GM20000 (cell line): ENCODE data around the gene SYNRG.

Experiments used
- DNase-seq: peaks from one replicate; pipeline ENCODE4 v3.0.0; 2012; ENCODE audit warnings: low spot score
- CTCF ChIP-seq: IDR thresholded peaks from 2 replicates; pipeline ENCODE4 v1.5.1; 2012; ENCODE audit warnings: mild to moderate bottlenecking, control low read depth; ENCODE audit errors: extremely low read depth, missing control alignments

The SYNRG gene

GRCh38 chr17:37568350-37569053, 40.7 kb downstream of the SYNRG start:
- no peak for DNase-seq
- no peak for TF ChIP-seq CTCF

GRCh38 chr17:37567538-37567937, 41.7 kb downstream of the SYNRG start:
- TF ChIP-seq CTCF, result no peak
- no peak for DNase-seq

- DNase-seq, result no peak
- TF ChIP-seq CTCF, result no peak
Observed at GRCh38 chr17:37567137-37567536, 42.1 kb downstream of the SYNRG start.

- no peak for DNase-seq
- no peak for TF ChIP-seq CTCF
Observed at GRCh38 chr17:37564252-37564651, 45.0 kb downstream of the SYNRG start.

- DNase-seq, result no peak
- TF ChIP-seq CTCF, result no peak
Observed at GRCh38 chr17:37562016-37562745, 47.0 kb downstream of the SYNRG start.

GRCh38 chr17:37558299-37558698, 50.9 kb downstream of the SYNRG start:
- DNase-seq, result no peak
- no peak for TF ChIP-seq CTCF

GRCh38 chr17:37557482-37557881, 51.7 kb downstream of the SYNRG start:
- no peak for TF ChIP-seq CTCF

More at GRCh38 chr17:37557482-37557881, 51.7 kb downstream of the SYNRG start:
- no peak for DNase-seq
